Neural cell (in vitro differentiated cells): ENCODE results near the gene UTP18. TPM values are rescaled to one million over a fixed set of nuclear protein-coding genes. Genes with fewer than 3 reads are reported as not detected.
"Not testable (repeated sequence)": the region's sequence is repeated elsewhere in the genome, so short reads cannot be mapped to it uniquely, and the experiment has no call there.

Experiments used
- H2AFZ ChIP-seq: fragments of 200-600, 300-800 bp; sonication (generic), shearing (Covaris generic); 2 replicates; pipeline ENCODE4 v1.6.0; 2014; ENCODE audit warnings: low read depth, mild to moderate bottlenecking, antibody characterized with exemption, low read length, moderate library complexity
- H3F3A ChIP-seq: fragments of 200-600 bp; shearing (Covaris generic); 2 replicates; pipeline ENCODE4 v1.6.1; 2016; ENCODE audit warnings: mild to moderate bottlenecking, moderate library complexity, mixed read lengths, antibody characterized with exemption, low read length; ENCODE audit not compliant: insufficient read depth, poor library complexity, severe bottlenecking
- H3K27ac ChIP-seq: fragments of 200-600, 300-800 bp; sonication (generic), shearing (Covaris generic); 2 replicates; pipeline ENCODE4 v1.5.1; 2014; ENCODE audit warnings: mild to moderate bottlenecking, low read length, moderate library complexity
- H3K27me3 ChIP-seq: fragments of 300-800, 200-600 bp; sonication (generic), shearing (Covaris generic); 2 replicates; pipeline ENCODE4 v1.6.0; 2014; ENCODE audit warnings: mild to moderate bottlenecking, low read depth, low read length, moderate library complexity; ENCODE audit not compliant: insufficient read depth
- H3K36me3 ChIP-seq: fragments of 300-800, 200-600 bp; sonication (generic), shearing (Covaris generic); 2 replicates; pipeline ENCODE4 v1.5.1; 2014; ENCODE audit warnings: mild to moderate bottlenecking, antibody characterized with exemption, low read length, moderate library complexity; ENCODE audit not compliant: insufficient read depth
- H3K4me2 ChIP-seq: fragments of 300-800, 200-600 bp; sonication (generic), shearing (Covaris generic); 2 replicates; pipeline ENCODE4 v1.6.0; 2014; ENCODE audit warnings: mild to moderate bottlenecking, low read length
- H3K4me3 ChIP-seq: fragments of 300-800, 200-600 bp; sonication (generic), shearing (Covaris generic); 2 replicates; pipeline ENCODE4 v1.5.1; 2014; ENCODE audit warnings: mild to moderate bottlenecking, low read length, moderate library complexity
- H3K79me2 ChIP-seq: fragments of 200-600 bp; shearing (Covaris generic); replicated peaks from 2 replicates; pipeline ENCODE4 v1.6.0; 2014; ENCODE audit warnings: mild to moderate bottlenecking, low read length, moderate library complexity; ENCODE audit not compliant: insufficient read depth
- H3K9ac ChIP-seq: fragments of 300-800, 200-600 bp; sonication (generic), shearing (Covaris generic); 2 replicates; pipeline ENCODE4 v1.6.1; 2016; ENCODE audit warnings: mild to moderate bottlenecking, low read length, mixed read lengths
- H3K9me2 ChIP-seq: fragments of 200-600 bp; shearing (Covaris generic); 2 replicates; pipeline ENCODE4 v1.6.1; 2016; ENCODE audit warnings: mild to moderate bottlenecking, low read length, mixed read lengths; ENCODE audit not compliant: insufficient read depth
- H3K9me3 ChIP-seq: fragments of 200-600, 300-800 bp; sonication (generic), shearing (Covaris generic); 2 replicates; pipeline ENCODE4 v1.6.1; 2016; ENCODE audit warnings: mild to moderate bottlenecking, mixed run types, low read length, moderate library complexity, mixed read lengths
- H4K20me1 ChIP-seq: fragments of 200-600 bp; shearing (Covaris generic); 2 replicates; pipeline ENCODE4 v1.6.1; 2016; ENCODE audit warnings: mild to moderate bottlenecking, mixed run types; ENCODE audit not compliant: insufficient read depth
- EP300 ChIP-seq: fragments of 450-650 bp; conservative IDR thresholded peaks from 2 replicates; pipeline ENCODE4 v1.6.1; 2014; ENCODE audit warnings: antibody characterized with exemption, mild to moderate bottlenecking, moderate library complexity; ENCODE audit not compliant: poor library complexity, severe bottlenecking
- EZH2 ChIP-seq: fragments of 200-600, 300-800 bp; shearing (Covaris generic), sonication (generic); IDR thresholded peaks from 2 replicates; pipeline ENCODE4 v1.6.1; 2014; ENCODE audit warnings: antibody characterized with exemption, low read length, borderline replicate concordance, mild to moderate bottlenecking; ENCODE audit not compliant: insufficient read depth, poor library complexity, severe bottlenecking
- MXI1 ChIP-seq: fragments of 450-650 bp; conservative IDR thresholded peaks from 2 replicates; pipeline ENCODE4 v1.6.1; 2014; ENCODE audit warnings: antibody characterized with exemption, mild to moderate bottlenecking; ENCODE audit not compliant: poor library complexity, severe bottlenecking
- POLR2AphosphoS5 ChIP-seq: IDR thresholded peaks from 2 replicates; pipeline ENCODE4 v1.6.1; 2012
- RAD21 ChIP-seq: fragments of 450-650 bp; conservative IDR thresholded peaks from 2 replicates; pipeline ENCODE4 v1.6.1; 2014; ENCODE audit warnings: antibody characterized with exemption, mild to moderate bottlenecking, moderate library complexity
- SMC3 ChIP-seq: fragments of 450-650 bp; conservative IDR thresholded peaks from 2 replicates; pipeline ENCODE4 v1.6.1; 2014; ENCODE audit warnings: antibody characterized with exemption, mild to moderate bottlenecking, moderate library complexity; ENCODE audit not compliant: poor library complexity
- TAF1 ChIP-seq: IDR thresholded peaks from 2 replicates; pipeline ENCODE4 v1.6.1; 2012; ENCODE audit warnings: low read depth
- polyA plus RNA-seq: library from polyadenylated mRNA; depleted of rRNA; stranded (reverse); fragments of >200 nt; gene quantifications from 2 replicates; pipeline ENCODE4 v1.2.3, GENCODE V29; 2014
- TF ChIP-seq, protein P1 (sequence below): IDR thresholded peaks from 2 replicates; pipeline ENCODE4 v1.6.1; 2012; ENCODE audit warnings: borderline replicate concordance
- TF ChIP-seq, protein P2 (sequence below): fragments of 450-650 bp; IDR thresholded peaks from 2 replicates; pipeline ENCODE4 v1.5.1; 2014; ENCODE audit warnings: antibody characterized with exemption, mild to moderate bottlenecking, moderate library complexity; ENCODE audit not compliant: poor library complexity, severe bottlenecking

The UTP18 gene
- polyA plus RNA-seq, 1 donor from 2014 or later, result 52.1 TPM

DNA sequence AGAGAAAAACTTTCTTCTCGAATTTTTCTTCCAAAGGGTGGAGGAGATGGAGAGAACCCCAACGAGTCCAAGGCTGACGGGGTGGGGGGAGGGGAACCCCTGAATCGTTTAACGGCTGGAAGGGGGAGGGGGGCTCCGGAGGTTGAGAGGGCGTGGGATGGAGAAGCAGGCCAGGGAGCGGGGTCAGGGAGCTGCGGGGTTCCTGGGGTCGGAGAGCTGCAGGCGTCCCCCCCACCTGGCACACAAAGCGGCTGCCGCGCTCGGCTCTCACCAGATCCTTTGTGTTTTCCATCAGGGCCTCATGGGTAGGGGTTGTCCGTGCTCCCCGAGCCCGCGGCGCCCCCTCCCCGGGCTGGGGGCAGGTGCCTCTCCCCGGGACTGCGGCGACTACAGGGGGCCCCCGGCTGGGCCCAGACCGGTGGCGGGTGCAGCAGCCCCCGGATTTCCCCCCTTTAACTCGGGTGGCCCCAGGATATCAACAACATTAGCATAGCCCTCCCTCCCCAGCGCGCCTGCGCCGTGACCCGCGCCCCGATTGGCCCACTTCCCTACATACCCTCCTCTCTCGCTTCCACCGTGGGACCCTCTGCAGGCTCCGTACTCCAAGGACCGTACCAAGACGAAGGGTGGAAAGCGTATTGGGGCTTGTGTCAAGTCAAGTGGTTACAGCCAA, 646 bp upstream of the UTP18 start, which contains the start of gene MBTD1 (continued):
- peak; percentile 57 for TF ChIP-seq TAF1

DNA sequence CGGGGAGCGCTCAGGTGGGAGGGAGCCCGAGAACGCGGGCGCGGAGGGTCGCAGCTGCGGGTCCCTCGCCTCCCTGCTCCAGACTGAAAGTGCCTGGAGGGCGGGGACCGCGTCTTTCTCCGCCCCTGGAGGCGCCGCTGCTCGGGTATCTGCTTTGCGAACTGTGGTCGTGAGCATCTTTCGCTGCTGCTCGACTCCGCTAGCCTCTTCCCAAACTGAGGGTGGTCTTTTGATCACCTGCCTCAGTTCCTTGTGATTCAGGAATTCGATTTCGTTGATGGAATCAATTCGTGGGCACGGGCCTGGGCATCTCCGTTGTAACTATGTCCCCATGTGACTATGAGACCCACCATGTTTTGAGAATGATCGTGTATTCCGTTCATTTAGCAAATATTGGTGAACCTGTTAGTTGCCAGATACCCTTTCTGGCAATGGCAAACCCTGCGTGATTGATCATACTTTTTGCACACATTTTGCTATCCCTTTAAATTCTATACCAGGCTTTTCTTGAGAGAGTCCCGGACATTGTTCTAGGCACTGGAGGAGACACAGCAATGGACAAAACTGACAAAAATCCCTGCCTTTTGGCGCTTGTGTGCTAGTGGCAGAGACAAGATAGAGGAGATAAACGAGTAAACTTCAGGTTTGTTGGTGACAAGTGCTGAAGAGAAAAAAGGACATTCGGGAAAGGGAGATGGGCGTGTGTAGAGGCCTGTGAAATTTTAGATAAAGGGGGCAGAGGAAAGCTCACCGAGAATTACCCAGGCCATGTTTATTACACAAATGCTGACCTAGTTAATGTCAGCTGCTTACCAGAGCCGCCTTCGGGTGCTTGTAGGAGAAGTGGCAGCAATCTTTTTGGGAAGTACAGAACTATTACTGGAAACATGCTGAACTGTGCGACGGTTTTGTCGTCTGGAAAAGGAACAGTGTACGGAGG, 948 bp downstream of the UTP18 start:
- Histone ChIP-seq H3K27me3 (no peaks in the 10 kb centered on the region), H3K4me2 (peak overlapping the region; percentile 68), H3K9me3 (no peaks in the 10 kb centered on the region), H2AFZ (peak overlapping the region; percentile 58), H3K4me3 (peak overlapping the region; percentile 97), H4K20me1 (no peaks in the 10 kb centered on the region), H3K79me2 (peaks cover 56% of the 10 kb centered on the region), H3F3A (peaks cover 4% of the 10 kb centered on the region), H3K27ac (peak overlapping the region; percentile 95), H3K36me3 (peaks cover 15% of the 10 kb centered on the region), H3K9ac (peak overlapping the region; percentile 98), H3K9me2 (no peaks in the 10 kb centered on the region)
- TF ChIP-seq SMC3 (peak; percentile 14), RAD21 (peak; percentile 20)
- TF ChIP-seq, protein P1, sequence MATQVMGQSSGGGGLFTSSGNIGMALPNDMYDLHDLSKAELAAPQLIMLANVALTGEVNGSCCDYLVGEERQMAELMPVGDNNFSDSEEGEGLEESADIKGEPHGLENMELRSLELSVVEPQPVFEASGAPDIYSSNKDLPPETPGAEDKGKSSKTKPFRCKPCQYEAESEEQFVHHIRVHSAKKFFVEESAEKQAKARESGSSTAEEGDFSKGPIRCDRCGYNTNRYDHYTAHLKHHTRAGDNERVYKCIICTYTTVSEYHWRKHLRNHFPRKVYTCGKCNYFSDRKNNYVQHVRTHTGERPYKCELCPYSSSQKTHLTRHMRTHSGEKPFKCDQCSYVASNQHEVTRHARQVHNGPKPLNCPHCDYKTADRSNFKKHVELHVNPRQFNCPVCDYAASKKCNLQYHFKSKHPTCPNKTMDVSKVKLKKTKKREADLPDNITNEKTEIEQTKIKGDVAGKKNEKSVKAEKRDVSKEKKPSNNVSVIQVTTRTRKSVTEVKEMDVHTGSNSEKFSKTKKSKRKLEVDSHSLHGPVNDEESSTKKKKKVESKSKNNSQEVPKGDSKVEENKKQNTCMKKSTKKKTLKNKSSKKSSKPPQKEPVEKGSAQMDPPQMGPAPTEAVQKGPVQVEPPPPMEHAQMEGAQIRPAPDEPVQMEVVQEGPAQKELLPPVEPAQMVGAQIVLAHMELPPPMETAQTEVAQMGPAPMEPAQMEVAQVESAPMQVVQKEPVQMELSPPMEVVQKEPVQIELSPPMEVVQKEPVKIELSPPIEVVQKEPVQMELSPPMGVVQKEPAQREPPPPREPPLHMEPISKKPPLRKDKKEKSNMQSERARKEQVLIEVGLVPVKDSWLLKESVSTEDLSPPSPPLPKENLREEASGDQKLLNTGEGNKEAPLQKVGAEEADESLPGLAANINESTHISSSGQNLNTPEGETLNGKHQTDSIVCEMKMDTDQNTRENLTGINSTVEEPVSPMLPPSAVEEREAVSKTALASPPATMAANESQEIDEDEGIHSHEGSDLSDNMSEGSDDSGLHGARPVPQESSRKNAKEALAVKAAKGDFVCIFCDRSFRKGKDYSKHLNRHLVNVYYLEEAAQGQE, result no peak

DNA sequence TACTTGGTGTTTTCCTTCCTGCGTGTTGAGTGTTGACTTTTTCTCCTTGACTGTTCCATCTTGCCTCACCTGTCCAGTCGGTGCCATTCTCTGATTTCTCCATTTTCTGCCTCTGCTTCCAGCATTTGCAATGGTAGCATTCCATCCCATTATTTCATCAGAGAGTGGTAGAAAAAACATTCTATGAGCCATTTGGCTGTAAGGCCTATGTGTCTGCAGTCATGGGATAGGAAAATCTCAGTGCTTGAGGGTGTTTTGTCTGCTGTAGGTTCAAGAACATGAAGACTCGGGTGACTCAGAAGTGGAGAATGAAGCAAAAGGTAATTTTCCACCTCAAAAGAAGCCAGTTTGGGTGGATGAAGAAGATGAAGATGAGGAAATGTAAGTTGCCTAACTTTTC, 2.7 kb downstream of the UTP18 start:
- no peaks in the 10 kb centered on the region for H3K9me2 ChIP-seq
- TF ChIP-seq, protein P2, sequence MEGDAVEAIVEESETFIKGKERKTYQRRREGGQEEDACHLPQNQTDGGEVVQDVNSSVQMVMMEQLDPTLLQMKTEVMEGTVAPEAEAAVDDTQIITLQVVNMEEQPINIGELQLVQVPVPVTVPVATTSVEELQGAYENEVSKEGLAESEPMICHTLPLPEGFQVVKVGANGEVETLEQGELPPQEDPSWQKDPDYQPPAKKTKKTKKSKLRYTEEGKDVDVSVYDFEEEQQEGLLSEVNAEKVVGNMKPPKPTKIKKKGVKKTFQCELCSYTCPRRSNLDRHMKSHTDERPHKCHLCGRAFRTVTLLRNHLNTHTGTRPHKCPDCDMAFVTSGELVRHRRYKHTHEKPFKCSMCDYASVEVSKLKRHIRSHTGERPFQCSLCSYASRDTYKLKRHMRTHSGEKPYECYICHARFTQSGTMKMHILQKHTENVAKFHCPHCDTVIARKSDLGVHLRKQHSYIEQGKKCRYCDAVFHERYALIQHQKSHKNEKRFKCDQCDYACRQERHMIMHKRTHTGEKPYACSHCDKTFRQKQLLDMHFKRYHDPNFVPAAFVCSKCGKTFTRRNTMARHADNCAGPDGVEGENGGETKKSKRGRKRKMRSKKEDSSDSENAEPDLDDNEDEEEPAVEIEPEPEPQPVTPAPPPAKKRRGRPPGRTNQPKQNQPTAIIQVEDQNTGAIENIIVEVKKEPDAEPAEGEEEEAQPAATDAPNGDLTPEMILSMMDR, result no peak
- no peak for TF ChIP-seq TAF1
- TF ChIP-seq RAD21, result no peak
- TF ChIP-seq EZH2, result no peak
- no peak for TF ChIP-seq EP300
- no peak for TF ChIP-seq MXI1
- TF ChIP-seq SMC3, result no peak
- TF ChIP-seq POLR2AphosphoS5, result no peak
- TF ChIP-seq, protein P1, result no peak
- peaks cover 42% of the 10 kb centered on the region for H3K79me2 ChIP-seq
- H3K4me2 ChIP-seq, result no peak overlapping the region
- H3K36me3 ChIP-seq, result peaks cover 7% of the 10 kb centered on the region
- no peaks in the 10 kb centered on the region for H4K20me1 ChIP-seq
- no peak overlapping the region for H3K4me3 ChIP-seq
- H3F3A ChIP-seq, result peaks cover 4% of the 10 kb centered on the region
- no peak overlapping the region for H3K27ac ChIP-seq
- no peaks in the 10 kb centered on the region for H3K27me3 ChIP-seq
- no peak overlapping the region for H2AFZ ChIP-seq
- H3K9ac ChIP-seq, result no peak overlapping the region
- H3K9me3 ChIP-seq, result no peaks in the 10 kb centered on the region

DNA sequence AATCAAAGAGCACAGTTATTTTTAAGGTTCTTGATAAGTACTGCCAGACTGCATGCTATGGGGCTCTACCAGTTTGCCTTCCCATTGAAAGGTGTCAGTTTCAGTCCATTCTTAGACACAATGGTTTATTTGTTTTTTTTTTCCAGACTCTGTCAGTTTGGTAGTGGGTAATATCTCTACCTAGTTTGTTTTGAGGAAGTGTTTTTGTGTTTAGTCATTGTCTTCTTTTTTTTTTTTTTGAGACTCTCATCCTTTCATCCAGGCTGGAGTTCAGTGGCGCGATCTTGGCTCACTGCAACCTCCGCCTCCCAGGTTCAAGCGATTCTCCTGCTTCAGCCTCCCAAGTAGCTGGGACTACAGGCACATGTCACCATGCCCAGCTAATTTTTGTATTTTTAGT, 4.1 kb downstream of the UTP18 start:
- H3K9me2 ChIP-seq, H2AFZ ChIP-seq, H3K36me3 ChIP-seq, H3K9ac ChIP-seq, H4K20me1 ChIP-seq, H3K9me3 ChIP-seq, H3K4me3 ChIP-seq, H3K27ac ChIP-seq, H3K27me3 ChIP-seq, H3F3A ChIP-seq, H3K4me2 ChIP-seq: not testable (repeated sequence)
- H3K79me2 ChIP-seq, result peaks cover 28% of the 10 kb centered on the region
